GM12873 (cell line): ENCODE data around the gene ST3GAL6.

Source experiments
- TF ChIP-seq, protein P1 (sequence below): IDR thresholded peaks from 2 replicates; pipeline ENCODE4 v1.5.1; 2012; ENCODE audit warnings: low read depth, mild to moderate bottlenecking, moderate library complexity, low read length, control low read depth; ENCODE audit not compliant: insufficient read depth; ENCODE audit errors: missing control alignments

ST3GAL6 gene

GRCh38 chr3:98727638-98728037 is 35.5 kb upstream of the ST3GAL6 start:
- TF ChIP-seq, protein P1, sequence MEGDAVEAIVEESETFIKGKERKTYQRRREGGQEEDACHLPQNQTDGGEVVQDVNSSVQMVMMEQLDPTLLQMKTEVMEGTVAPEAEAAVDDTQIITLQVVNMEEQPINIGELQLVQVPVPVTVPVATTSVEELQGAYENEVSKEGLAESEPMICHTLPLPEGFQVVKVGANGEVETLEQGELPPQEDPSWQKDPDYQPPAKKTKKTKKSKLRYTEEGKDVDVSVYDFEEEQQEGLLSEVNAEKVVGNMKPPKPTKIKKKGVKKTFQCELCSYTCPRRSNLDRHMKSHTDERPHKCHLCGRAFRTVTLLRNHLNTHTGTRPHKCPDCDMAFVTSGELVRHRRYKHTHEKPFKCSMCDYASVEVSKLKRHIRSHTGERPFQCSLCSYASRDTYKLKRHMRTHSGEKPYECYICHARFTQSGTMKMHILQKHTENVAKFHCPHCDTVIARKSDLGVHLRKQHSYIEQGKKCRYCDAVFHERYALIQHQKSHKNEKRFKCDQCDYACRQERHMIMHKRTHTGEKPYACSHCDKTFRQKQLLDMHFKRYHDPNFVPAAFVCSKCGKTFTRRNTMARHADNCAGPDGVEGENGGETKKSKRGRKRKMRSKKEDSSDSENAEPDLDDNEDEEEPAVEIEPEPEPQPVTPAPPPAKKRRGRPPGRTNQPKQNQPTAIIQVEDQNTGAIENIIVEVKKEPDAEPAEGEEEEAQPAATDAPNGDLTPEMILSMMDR: no peak

DNA sequence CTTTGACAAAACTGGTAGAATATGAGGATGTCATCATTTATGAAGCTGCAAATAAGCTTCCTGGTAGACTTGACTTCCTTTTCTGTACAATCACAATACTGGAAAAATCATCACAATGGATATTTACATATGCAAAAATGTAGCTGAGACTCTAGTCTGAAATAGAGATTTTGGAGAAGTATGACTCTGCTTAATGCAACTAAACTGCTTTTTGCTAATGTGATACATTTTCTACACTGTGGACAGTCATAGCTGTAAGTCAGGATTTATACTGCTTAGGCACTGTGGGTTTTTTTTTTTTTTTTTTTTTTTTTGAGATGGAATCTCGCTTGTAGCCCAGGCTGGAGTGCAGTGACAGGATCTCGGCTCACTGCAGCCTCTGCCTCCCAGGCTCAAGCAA is 34.5 kb upstream of the ST3GAL6 start:
- TF ChIP-seq, protein P1: no peak

DNA sequence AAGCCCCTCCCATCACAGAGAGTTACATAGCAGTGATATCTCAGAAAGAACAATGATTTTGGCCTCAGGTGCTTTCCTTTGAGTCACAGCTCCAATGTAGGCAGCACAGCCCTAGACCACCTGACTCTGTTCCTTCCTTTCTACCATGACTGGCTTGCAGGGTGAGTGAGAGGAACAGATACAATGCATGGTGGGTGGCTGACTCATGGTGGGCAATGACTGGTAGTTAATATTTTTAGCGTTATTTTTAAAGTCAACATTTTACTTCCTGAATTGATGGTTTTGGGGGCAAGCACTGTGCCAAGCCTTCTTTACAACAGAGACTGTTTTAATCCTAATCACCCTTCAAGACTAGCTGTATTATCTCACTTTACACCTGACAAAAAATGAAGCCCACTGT is 32.8 kb upstream of the ST3GAL6 start:
- TF ChIP-seq, protein P1: no peak

- TF ChIP-seq, protein P1: no peak
These were observed 32.1 kb upstream of the ST3GAL6 start for GRCh38 chr3:98730886-98731537.

GRCh38 chr3:98731720-98732285 is 31.3 kb upstream of the ST3GAL6 start:
- TF ChIP-seq, protein P1: no peak

- TF ChIP-seq, protein P1: no peak
These were observed 30.7 kb upstream of the ST3GAL6 start for GRCh38 chr3:98732286-98733052.

- TF ChIP-seq, protein P1: no peak
These were observed 29.9 kb upstream of the ST3GAL6 start for GRCh38 chr3:98733053-98733811.
